Neuronal stem cell (in vitro differentiated cells): Measurements from ENCODE around the gene MEDAG.
A peak's percentile ranks its signal among the peaks of the same experiment; 100 is the strongest.

Experiments
- DNase-seq: peaks from one replicate; pipeline ENCODE4 v3.0.0-alpha.2; 2013; ENCODE audit warnings: low spot score
- H2AFZ ChIP-seq: one replicate; pipeline ENCODE4 v1.6.1; 2013; ENCODE audit warnings: mild to moderate bottlenecking, low read length, inconsistent platforms
- H2AK5ac ChIP-seq: 2 replicates; pipeline ENCODE4 v1.6.1; 2013; ENCODE audit warnings: low read depth, mild to moderate bottlenecking, inconsistent platforms, low read length, moderate library complexity, mixed read lengths
- H2BK120ac ChIP-seq: 2 replicates; pipeline ENCODE4 v1.6.1; 2013; ENCODE audit warnings: low read depth, mild to moderate bottlenecking, inconsistent platforms, low read length, moderate library complexity, mixed read lengths
- H2BK12ac ChIP-seq: one replicate; pipeline ENCODE4 v1.6.1; 2013; ENCODE audit warnings: low read length, inconsistent platforms
- H2BK15ac ChIP-seq: 2 replicates; pipeline ENCODE4 v1.6.1; 2013; ENCODE audit warnings: mild to moderate bottlenecking, low read length, inconsistent platforms, mixed read lengths
- H2BK5ac ChIP-seq: one replicate; pipeline ENCODE4 v1.6.1; 2013; ENCODE audit warnings: inconsistent platforms, mild to moderate bottlenecking, low read length, moderate library complexity
- H3K14ac ChIP-seq: one replicate; pipeline ENCODE4 v1.6.1; 2013; ENCODE audit warnings: low read length, inconsistent platforms
- H3K18ac ChIP-seq: 2 replicates; pipeline ENCODE4 v1.6.1; 2013; ENCODE audit warnings: low read length, inconsistent platforms
- H3K23ac ChIP-seq: 2 replicates; pipeline ENCODE4 v1.6.1; 2013; ENCODE audit warnings: low read depth, mild to moderate bottlenecking, mixed read lengths, low read length, inconsistent platforms; ENCODE audit not compliant: poor library complexity
- H3K27ac ChIP-seq: replicated peaks from 3 replicates; pipeline ENCODE4 v1.5.1; 2013; ENCODE audit warnings: low read length, inconsistent platforms
- H3K27me3 ChIP-seq, 3 experiments: 2 replicates each; pipeline ENCODE4 v1.6.1; 2013; ENCODE audit warnings: low read length in 3 of 3, mild to moderate bottlenecking in 2 of 3, inconsistent platforms in 1 of 3, low read depth in 1 of 3, mixed read lengths in 1 of 3, moderate library complexity in 1 of 3; ENCODE audit not compliant: control insufficient read depth in 3 of 3, insufficient read depth in 3 of 3
- H3K36me3 ChIP-seq, 2 donors: replicated peaks in 1 of 2; 2 replicates each; pipeline ENCODE4 v1.6.1; 2013; ENCODE audit warnings: low read length in 2 of 2; ENCODE audit not compliant: control insufficient read depth in 2 of 2, insufficient read depth in 2 of 2
- H3K4ac ChIP-seq: 2 replicates; pipeline ENCODE4 v1.6.1; 2013; ENCODE audit warnings: inconsistent platforms, mild to moderate bottlenecking, low read length, moderate library complexity
- H3K4me1 ChIP-seq, 2 donors: 1 replicate in 1 of 2; 2 replicates in 1 of 2; pipeline ENCODE4 v1.6.1; 2013; ENCODE audit warnings: low read length in 2 of 2, low read depth in 1 of 2; ENCODE audit not compliant: control insufficient read depth in 2 of 2, insufficient read depth in 1 of 2
- H3K4me2 ChIP-seq: one replicate; pipeline ENCODE4 v1.6.1; 2013; ENCODE audit warnings: mild to moderate bottlenecking, low read length, inconsistent platforms; ENCODE audit not compliant: insufficient read depth, poor library complexity, severe bottlenecking
- H3K4me3 ChIP-seq, 2 donors: 2 replicates each; pipeline ENCODE4 v1.5.1; 2013; ENCODE audit warnings: low read length in 2 of 2, mild to moderate bottlenecking in 2 of 2, inconsistent platforms in 1 of 2, moderate library complexity in 1 of 2
- H3K79me1 ChIP-seq: one replicate; pipeline ENCODE4 v1.6.1; 2013; ENCODE audit warnings: low read depth, mild to moderate bottlenecking, inconsistent platforms, low read length, moderate library complexity
- H3K9ac ChIP-seq: one replicate; pipeline ENCODE4 v1.6.1; 2013; ENCODE audit warnings: mild to moderate bottlenecking, low read depth, low read length, inconsistent platforms; ENCODE audit not compliant: poor library complexity
- H3K9me3 ChIP-seq, 2 donors: replicated peaks in 1 of 2; 2 replicates each; pipeline versions ENCODE3 to v1.6.1; 2013; ENCODE audit warnings: low read length in 2 of 2, mild to moderate bottlenecking in 2 of 2, inconsistent platforms in 1 of 2, low read depth in 1 of 2, mixed read lengths in 1 of 2, moderate library complexity in 1 of 2; ENCODE audit not compliant: control insufficient read depth in 2 of 2, insufficient read depth in 1 of 2
- H4K8ac ChIP-seq: one replicate; pipeline ENCODE4 v1.6.1; 2013; ENCODE audit warnings: low read depth, mild to moderate bottlenecking, inconsistent platforms, low read length, moderate library complexity
- H4K91ac ChIP-seq: one replicate; pipeline ENCODE4 v1.6.1; 2013; ENCODE audit warnings: low read length, low read depth, mild to moderate bottlenecking, inconsistent platforms; ENCODE audit not compliant: poor library complexity
- WGBS, 2 donors: extraction: QIAGEN DNeasy Blood & Tissue Kit; methylation state at CpG; one replicate each; pipeline ENCODE4 v1.1.7; 2013; ENCODE audit warnings: missing lambda C conversion rate in 2 of 2, mixed read lengths in 1 of 2; ENCODE audit not compliant: insufficient read length in 2 of 2, insufficient replicate concordance in 1 of 2; ENCODE audit errors: extremely low coverage in 2 of 2; 5-methylcytosine and 5-hydroxymethylcytosine counted together

Gene MEDAG

DNA sequence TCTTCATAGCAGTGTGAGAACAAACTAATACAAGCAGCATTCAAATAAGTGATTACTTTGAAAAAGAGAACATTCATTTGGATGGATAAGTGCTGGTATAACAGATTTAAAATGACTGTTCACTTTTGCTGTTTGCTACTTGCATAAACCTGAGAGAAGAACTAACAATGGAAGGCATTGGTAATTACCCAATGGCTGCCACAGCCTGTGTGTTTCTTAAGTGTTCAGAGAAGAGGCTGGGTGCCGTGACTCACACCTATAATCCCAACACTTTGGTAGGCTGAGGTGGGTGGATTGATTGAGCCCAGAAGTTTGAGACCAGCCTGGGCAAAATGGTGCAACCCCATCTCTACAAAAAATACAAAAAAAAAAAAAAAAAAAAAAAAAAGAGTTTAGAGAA lies 21.5 kb downstream of the MEDAG start:
- no peak overlapping the region for H2BK12ac ChIP-seq
- H3K18ac ChIP-seq = no peak overlapping the region
- H2BK5ac ChIP-seq = no peak overlapping the region
- peaks cover 2 to 5% of the 10 kb centered on the region in 2 donors for H3K4me1 ChIP-seq
- whole genome bisulfite sequencing, 2 donors = no CpG with 5 or more reads among the region's 1 CpG
- no peak overlapping the region for H2AK5ac ChIP-seq
- DNase-seq = no peak
- no peak overlapping the region for H3K9ac ChIP-seq
- H3K4ac ChIP-seq = no peak overlapping the region
- no peak overlapping the region for H3K23ac ChIP-seq
- H2AFZ ChIP-seq = no peak overlapping the region
- no peaks in the 10 kb centered on the region for H3K79me1 ChIP-seq
- H3K27me3 ChIP-seq = no peaks in the 10 kb centered on the region
- no peak overlapping the region for H4K91ac ChIP-seq
- no peak overlapping the region for H3K4me3 ChIP-seq
- H4K8ac ChIP-seq = no peak overlapping the region
- no peak overlapping the region for H2BK120ac ChIP-seq
- no peaks in the 10 kb centered on the region for H3K36me3 ChIP-seq
- no peak overlapping the region for H2BK15ac ChIP-seq
- no peak overlapping the region for H3K4me2 ChIP-seq
- no peak overlapping the region for H3K27ac ChIP-seq
- H3K14ac ChIP-seq = no peak overlapping the region
- no peaks in the 10 kb centered on the region for H3K9me3 ChIP-seq

DNA sequence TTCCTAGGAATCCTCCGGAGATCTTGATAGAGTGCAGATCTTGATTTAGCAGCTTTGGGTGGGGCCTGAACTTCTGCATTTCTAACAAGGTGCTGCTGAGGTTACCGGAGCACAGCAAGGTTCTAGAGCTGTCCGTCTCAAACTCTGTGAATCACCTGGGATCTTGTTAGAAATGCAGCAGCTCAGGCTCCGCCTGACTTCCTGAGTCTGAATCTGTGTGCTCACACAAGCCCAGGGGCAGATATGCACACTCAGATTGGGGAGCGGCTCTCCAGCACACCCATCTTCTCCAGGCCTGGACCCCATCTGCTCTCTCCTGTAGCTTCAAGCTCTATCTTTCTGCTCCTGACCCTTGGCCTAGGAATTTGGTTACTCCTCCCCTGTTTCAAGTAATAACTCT lies 22.9 kb downstream of the MEDAG start:
- Histone ChIP-seq H3K27ac (no peak overlapping the region), H3K79me1 (no peaks in the 10 kb centered on the region), H3K18ac (no peak overlapping the region), H3K9me3 (no peaks in the 10 kb centered on the region), H2AK5ac (no peak overlapping the region), H3K4me2 (no peak overlapping the region), H3K14ac (no peak overlapping the region), H4K91ac (no peak overlapping the region), H3K4me3 (no peak overlapping the region), H2AFZ (no peak overlapping the region), H3K36me3 (no peaks in the 10 kb centered on the region), H2BK15ac (no peak overlapping the region), H2BK5ac (no peak overlapping the region), H2BK120ac (no peak overlapping the region), H4K8ac (no peak overlapping the region), H3K9ac (no peak overlapping the region), H3K27me3 (no peaks in the 10 kb centered on the region), H3K23ac (no peak overlapping the region), H3K4ac (no peak overlapping the region), H3K4me1 (peaks cover 2 to 12% of the 10 kb centered on the region in 2 donors), H2BK12ac (no peak overlapping the region)
- no CpG with 5 or more reads among the region's 5 CpGs for WGBS, 2 donors
- DNase-seq = no peak

DNA sequence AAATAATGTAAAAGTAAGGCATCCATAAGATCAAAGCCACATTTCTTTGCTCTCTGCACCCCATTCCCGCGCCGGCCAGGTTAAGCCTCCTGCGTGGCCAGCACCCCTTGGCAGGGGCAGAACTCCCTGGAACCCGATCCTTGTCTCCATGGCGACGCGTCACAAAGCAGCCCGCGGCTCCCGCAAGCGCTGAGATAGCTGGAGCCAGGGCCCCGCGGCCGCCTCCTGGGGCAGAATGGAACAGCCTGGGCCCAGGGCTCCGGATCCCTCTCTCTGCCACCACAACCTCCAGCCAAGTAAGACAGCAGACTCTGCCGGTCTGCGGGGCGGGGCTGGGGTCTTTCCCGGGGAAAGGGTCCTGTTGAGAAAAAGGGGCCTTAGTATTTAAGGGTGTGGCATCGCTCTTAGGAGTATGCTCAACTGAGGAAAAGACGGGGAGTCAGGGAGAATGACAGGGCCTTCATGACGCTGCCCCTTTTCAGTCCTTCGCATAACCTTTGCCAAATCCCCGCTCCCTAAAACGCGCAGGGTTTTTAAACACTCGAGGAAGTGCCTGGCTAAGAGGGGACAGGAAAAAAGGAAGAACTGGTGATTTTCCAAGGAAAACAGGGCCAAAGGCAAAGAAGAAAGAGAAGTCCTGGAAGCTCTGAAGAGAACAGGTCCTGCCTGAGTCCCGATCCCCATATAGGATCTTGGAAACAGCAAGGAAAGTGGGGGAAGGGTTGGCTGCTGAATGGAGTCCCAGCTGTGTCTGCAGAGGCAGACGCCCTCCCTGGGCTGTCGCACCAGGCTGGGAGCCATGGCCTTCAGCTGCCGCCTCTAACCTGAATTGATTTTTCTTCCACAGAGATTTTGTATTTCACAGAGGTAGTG lies 26.6 kb downstream of the MEDAG start, which contains the start of gene TEX26:
Gene TEX26, plus strand, starts transcription at position 176 of the 873 bp plus-strand sequence. Its CDS starts 60 bp downstream, at position 236.
- no peak within 1 kb of the TSS for H4K8ac ChIP-seq

DNA sequence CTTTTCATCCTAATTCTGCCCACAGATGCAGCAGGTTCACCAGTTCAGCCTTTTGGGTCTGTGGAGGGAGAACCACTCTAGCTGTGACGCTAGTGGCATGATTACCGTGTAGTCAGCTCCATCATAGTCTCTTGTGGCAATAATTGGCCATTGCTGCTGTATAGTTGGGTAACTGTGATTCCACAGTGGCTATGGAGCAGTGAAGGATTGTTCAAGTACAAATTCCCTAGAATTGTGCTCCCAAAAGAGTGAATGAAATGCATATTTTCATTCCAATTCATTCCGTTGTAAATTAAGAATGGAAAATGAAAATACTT lies 27.2 kb downstream of the MEDAG start:
- H4K91ac ChIP-seq = no peak overlapping the region
- no peak overlapping the region for H3K4ac ChIP-seq
- no peak overlapping the region for H4K8ac ChIP-seq
- no peak overlapping the region for H2BK120ac ChIP-seq
- H3K18ac ChIP-seq = no peak overlapping the region
- peak overlapping the region; percentile 50 for H2AFZ ChIP-seq
- H2BK12ac ChIP-seq = no peak overlapping the region
- H3K27ac ChIP-seq = no peak overlapping the region
- WGBS, 2 donors = no CpG with 5 or more reads among the region's 3 CpGs
- H3K14ac ChIP-seq = no peak overlapping the region
- H3K27me3 ChIP-seq = no peaks in the 10 kb centered on the region
- H2BK5ac ChIP-seq = no peak overlapping the region
- no peak overlapping the region for H3K9ac ChIP-seq
- H2AK5ac ChIP-seq = no peak overlapping the region
- H3K4me1 ChIP-seq = peaks cover 2 to 9% of the 10 kb centered on the region in 2 donors
- H3K36me3 ChIP-seq = no peaks in the 10 kb centered on the region
- no peak for DNase-seq
- H3K4me2 ChIP-seq = no peak overlapping the region
- H3K23ac ChIP-seq = no peak overlapping the region
- no peaks in the 10 kb centered on the region for H3K79me1 ChIP-seq
- H3K9me3 ChIP-seq = no peaks in the 10 kb centered on the region
- no peak overlapping the region for H2BK15ac ChIP-seq
- H3K4me3 ChIP-seq = no peak overlapping the region

More for the DNA sequence above, 26.6 kb downstream of the MEDAG start, which contains the start of gene TEX26:
- no peak within 1 kb of the TSS for H3K18ac ChIP-seq
- H3K79me1 ChIP-seq = no peaks in the 10 kb centered on the region
- no peak within 1 kb of the TSS for H4K91ac ChIP-seq
- no peaks in the 10 kb centered on the region for H3K36me3 ChIP-seq
- no peaks in the 10 kb centered on the region for H3K9me3 ChIP-seq
- H2BK12ac ChIP-seq = no peak within 1 kb of the TSS
- peak within 1 kb of the TSS; percentile 50 for H2AFZ ChIP-seq
- no peak within 1 kb of the TSS for H3K9ac ChIP-seq
- no peak within 1 kb of the TSS for H3K23ac ChIP-seq
- H2BK120ac ChIP-seq = no peak within 1 kb of the TSS
- WGBS, 2 donors = no CpG with 5 or more reads among the region's 32 CpGs
- no peak within 1 kb of the TSS for H3K27ac ChIP-seq
- H3K4me2 ChIP-seq = peak within 1 kb of the TSS; percentile 57
- H3K27me3 ChIP-seq = no peaks in the 10 kb centered on the region
- H2BK5ac ChIP-seq = no peak within 1 kb of the TSS
- no peak within 1 kb of the TSS for H3K14ac ChIP-seq
- DNase-seq = peak; percentile 61
- H3K4me3 ChIP-seq = no peak within 1 kb of the TSS
- H3K4ac ChIP-seq = no peak within 1 kb of the TSS
- H2BK15ac ChIP-seq = no peak within 1 kb of the TSS
- no peak within 1 kb of the TSS for H2AK5ac ChIP-seq
- H3K4me1 ChIP-seq = peaks cover 2 to 9% of the 10 kb centered on the region in 2 donors
